ENCODE measurements around the gene BLOC1S5.

DNA sequence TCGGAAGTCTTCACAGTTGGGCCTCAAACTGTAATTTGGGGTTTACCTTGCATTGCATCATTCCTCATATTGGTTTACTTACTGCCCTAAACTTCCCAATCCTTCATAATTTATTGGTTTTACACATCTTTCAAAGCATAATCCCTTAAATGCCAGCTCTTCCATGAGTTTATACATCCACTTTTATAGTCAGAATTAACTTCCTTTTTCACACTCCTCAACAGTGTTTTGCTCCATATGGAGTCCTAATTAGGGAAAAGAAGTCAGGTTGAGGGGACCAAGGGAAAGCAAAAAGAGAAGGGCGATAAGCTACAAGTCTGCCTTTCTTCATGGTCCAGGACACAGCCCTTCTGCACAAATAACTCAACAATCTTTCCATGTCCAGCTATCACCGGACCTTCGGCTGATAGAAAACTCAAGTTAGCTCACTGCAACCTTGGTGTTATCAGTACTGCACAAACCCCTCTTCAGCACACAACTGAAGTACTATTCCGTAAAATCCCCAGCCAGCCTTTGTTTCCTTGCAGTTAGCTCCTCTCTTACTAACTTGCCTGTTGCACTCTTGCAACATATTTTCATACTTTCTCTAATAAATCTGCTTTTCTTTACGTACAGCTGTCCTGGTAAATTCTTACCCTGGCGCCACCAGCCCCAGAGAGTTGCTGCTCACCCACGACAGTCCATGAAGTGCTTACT is 36.1 kb upstream of the BLOC1S5 start:
- TF ChIP-seq CTCF (conservative IDR thresholded peaks at IDR 0.05; ENCODE audit: low read length) (no peak), EZH2phosphoT487 (IDR thresholded peaks at IDR 0.05; ENCODE audit: borderline replicate concordance, low read depth, low read length) (no peak)

Measured in OCI-LY7 (cell line).